PC-3 (cell line): Measurements from ENCODE around the gene CCDC83.

ENCODE experiments used
- EZH2 ChIP-seq: fragments of 300-600 bp; sonication (generic); IDR thresholded peaks from one replicate; pipeline ENCODE4 v1.6.1; 2017; ENCODE audit warnings: antibody characterized with exemption, mild to moderate bottlenecking, low read length; ENCODE audit not compliant: unreplicated experiment
- EZH2phosphoT487 ChIP-seq: fragments of 300-600 bp; sonication (generic); IDR thresholded peaks from 2 replicates; pipeline ENCODE4 v1.6.1; 2018; ENCODE audit warnings: mild to moderate bottlenecking, antibody characterized with exemption, low read length, borderline replicate concordance
- TF ChIP-seq, protein P1 (sequence below): fragments of 300-600 bp; sonication (generic); conservative IDR thresholded peaks from 2 replicates; pipeline ENCODE4 v1.5.1; 2017; ENCODE audit warnings: antibody characterized with exemption, low read depth, mild to moderate bottlenecking, low read length

DNA sequence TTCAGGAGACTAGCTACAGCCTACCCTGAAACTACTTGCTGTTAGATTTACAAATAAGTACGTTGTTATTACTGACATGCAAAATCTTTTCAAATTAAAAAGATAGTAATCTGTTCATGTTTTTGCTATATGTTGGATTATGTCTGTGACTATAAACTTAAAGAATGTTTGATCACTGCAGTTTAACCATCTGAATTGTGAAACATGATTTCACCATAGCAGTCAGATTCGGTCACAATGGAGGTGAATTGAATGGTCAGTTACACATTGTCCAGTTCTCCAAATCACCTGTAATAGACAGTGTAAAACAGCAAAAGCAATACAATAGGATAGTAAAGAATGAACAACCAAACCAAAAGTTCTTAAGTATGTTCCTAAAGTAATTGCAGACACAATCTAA is 43.3 kb downstream of the CCDC83 start:
- TF ChIP-seq EZH2 (no peak), EZH2phosphoT487 (no peak)
- TF ChIP-seq, protein P1, sequence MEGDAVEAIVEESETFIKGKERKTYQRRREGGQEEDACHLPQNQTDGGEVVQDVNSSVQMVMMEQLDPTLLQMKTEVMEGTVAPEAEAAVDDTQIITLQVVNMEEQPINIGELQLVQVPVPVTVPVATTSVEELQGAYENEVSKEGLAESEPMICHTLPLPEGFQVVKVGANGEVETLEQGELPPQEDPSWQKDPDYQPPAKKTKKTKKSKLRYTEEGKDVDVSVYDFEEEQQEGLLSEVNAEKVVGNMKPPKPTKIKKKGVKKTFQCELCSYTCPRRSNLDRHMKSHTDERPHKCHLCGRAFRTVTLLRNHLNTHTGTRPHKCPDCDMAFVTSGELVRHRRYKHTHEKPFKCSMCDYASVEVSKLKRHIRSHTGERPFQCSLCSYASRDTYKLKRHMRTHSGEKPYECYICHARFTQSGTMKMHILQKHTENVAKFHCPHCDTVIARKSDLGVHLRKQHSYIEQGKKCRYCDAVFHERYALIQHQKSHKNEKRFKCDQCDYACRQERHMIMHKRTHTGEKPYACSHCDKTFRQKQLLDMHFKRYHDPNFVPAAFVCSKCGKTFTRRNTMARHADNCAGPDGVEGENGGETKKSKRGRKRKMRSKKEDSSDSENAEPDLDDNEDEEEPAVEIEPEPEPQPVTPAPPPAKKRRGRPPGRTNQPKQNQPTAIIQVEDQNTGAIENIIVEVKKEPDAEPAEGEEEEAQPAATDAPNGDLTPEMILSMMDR, result no peak
